GM12891 (cell line): ENCODE measurements around the gene RNF121.

Experiments used
- POLR2A ChIP-seq: IDR thresholded peaks from 2 replicates; pipeline ENCODE4 v1.6.1; 2011; ENCODE audit warnings: low read depth, low read length, control low read depth
- POLR2AphosphoS5 ChIP-seq: IDR thresholded peaks from 2 replicates; pipeline ENCODE4 v1.6.1; 2011; ENCODE audit warnings: low read depth, low read length, control low read depth

DNA sequence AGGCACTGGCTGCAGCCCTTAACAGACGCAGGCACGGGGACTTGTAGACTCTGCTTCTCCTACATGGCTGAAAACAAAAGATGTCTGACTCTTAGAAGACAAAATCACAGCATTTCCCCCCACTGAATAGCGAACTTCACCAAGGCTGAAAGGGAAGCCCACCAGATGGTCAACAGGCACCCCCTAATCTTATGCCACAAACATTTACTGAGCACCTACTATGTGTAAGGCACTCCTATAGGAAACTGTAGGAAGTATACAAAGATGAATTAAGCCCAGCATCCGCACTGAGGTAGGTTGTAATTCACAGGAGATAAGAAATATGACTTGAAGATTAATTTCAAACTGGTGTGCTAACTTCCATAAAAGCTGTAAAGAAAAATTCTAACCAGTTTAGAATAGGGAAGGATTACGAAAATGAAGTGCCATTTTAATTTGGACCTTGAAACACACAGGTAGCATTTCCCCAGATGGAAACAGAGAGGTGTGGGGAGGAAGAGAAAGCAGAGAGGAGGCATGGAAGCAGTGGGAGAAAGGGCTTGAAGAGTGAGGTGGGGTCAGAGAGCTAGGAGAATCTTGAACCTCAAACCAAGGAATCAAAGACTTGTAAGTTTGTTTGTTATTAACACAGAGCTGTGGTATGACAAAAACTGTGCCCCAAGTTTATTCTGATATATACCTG lies 113.4 kb downstream of the RNF121 start:
- TF ChIP-seq POLR2AphosphoS5 (no peak), POLR2A (no peak)
